Measurements from ENCODE around the gene KLHL18. TPM values are rescaled to one million over a fixed set of nuclear protein-coding genes. Genes with fewer than 3 reads are reported as not detected.
A peak's percentile ranks its signal among the peaks of the same experiment; 100 is the strongest.

Gene KLHL18
- polyA plus RNA-seq, 3 donors = 13.5 to 17.0 (median 16.3) TPM

DNA sequence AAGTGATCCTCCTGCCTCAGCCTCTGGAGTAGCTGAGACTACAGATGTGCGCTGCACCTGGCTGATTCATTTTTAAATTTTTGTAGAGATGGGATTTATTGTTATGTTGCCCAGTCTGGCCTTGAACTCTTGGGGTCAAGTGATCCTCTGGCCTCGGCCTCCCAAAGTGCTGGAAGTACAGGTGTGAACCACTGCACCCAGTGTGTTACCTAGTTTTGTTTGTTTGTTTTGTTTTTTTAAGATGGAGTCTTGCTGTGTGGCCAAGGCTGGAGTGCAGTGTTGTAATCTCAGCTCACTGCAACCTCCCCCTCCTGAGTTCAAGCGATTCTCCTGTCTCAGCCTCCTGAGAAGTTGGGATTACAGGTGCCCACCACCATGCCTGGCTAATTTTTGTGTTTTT, 110.2 kb downstream of the KLHL18 start:
- DNase-seq = no peak

- peak; percentile 51 for DNase-seq
Measured at GRCh38 chr3:47394140-47394870, 111.6 kb downstream of the KLHL18 start.

DNA sequence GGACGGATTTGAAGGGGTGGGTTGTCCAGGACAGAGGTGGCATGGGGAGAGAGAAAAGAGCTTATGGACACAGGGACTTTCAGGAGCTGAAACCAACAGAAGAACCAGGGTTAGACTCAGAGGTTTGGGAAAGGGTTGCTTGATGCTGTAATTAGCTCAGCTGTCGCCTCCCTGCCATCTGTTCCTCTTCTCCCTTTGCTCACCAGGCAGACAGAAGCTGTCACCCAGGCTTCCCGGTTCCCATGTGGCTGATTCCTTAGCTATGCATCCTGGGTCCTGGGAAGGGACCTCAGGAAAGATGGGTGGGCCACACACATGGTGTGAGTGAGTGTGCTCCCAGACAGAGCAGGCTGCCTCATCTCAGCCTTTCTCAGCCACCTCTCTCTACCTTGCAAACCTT, 112.1 kb downstream of the KLHL18 start:
- DNase-seq = no peak

Other genes starting within 250 kb of the KLHL18 start
- gene SETD2, start 118.8 kb upstream of the KLHL18 start, polyA plus RNA-seq (ENCODE audit: insufficient read length in 3 of 3) = 10 to 100 TPM; 60.9 to 73.5 (median 63.5) TPM
- gene KIF9, start 145 bp upstream of the KLHL18 start, polyA plus RNA-seq (ENCODE audit: insufficient read length in 3 of 3) = 10 to 100 TPM; 24.2 to 24.5 (median 24.4) TPM
- 10 to 100 TPM; 31.5 to 35.3 (median 34.4) TPM for gene PTPN23, start 98.1 kb downstream of the KLHL18 start, polyA plus RNA-seq (ENCODE audit: insufficient read length in 3 of 3)
- 10 to 100 TPM; 83.3 to 95.2 (median 93.1) TPM for gene SCAP, start 193.0 kb downstream of the KLHL18 start, polyA plus RNA-seq (ENCODE audit: insufficient read length in 3 of 3)
- 10 to 100 TPM; 42.1 to 52.9 (median 49.9) TPM for gene ELP6, start 230.8 kb downstream of the KLHL18 start, polyA plus RNA-seq (ENCODE audit: insufficient read length in 3 of 3)

Measured in renal pelvis (tissue), 4 donors.